H9 (cell line): Measurements from ENCODE around the gene SRBD1. TPM values are rescaled to one million over a fixed set of nuclear protein-coding genes. Genes with fewer than 3 reads are reported as not detected.

Experiments used
- DNase-seq: peaks from one replicate; pipeline ENCODE4 v3.0.0-alpha.2; 2017
- H2AFZ ChIP-seq: one replicate; pipeline ENCODE4 v1.6.1; 2013; ENCODE audit warnings: mild to moderate bottlenecking, low read length, control low read depth, moderate library complexity
- H2AK5ac ChIP-seq: 2 replicates; pipeline ENCODE4 v1.6.1; 2013; ENCODE audit warnings: low read length, control low read depth, mixed read lengths; ENCODE audit not compliant: insufficient read length
- H2BK120ac ChIP-seq: one replicate; pipeline ENCODE4 v1.6.1; 2013; ENCODE audit warnings: low read depth, mild to moderate bottlenecking, low read length, control low read depth, inconsistent platforms; ENCODE audit not compliant: poor library complexity, severe bottlenecking
- H2BK12ac ChIP-seq: 2 replicates; pipeline ENCODE4 v1.6.1; 2013; ENCODE audit warnings: low read length, control low read depth, mixed read lengths, low read depth; ENCODE audit not compliant: insufficient read length
- H2BK15ac ChIP-seq: 2 replicates; pipeline ENCODE4 v1.6.1; 2013; ENCODE audit warnings: low read depth, low read length, control low read depth
- H2BK20ac ChIP-seq: one replicate; pipeline ENCODE4 v1.6.1; 2013; ENCODE audit warnings: low read depth, mild to moderate bottlenecking, low read length, control low read depth, inconsistent platforms; ENCODE audit not compliant: poor library complexity, severe bottlenecking
- H2BK5ac ChIP-seq: 2 replicates; pipeline ENCODE4 v1.6.1; 2013; ENCODE audit warnings: low read length, control low read depth, mixed read lengths; ENCODE audit not compliant: insufficient read length
- H3K14ac ChIP-seq: 2 replicates; pipeline ENCODE4 v1.6.1; 2013; ENCODE audit warnings: low read length, control low read depth; ENCODE audit not compliant: insufficient read depth
- H3K18ac ChIP-seq: 2 replicates; pipeline ENCODE4 v1.6.1; 2013; ENCODE audit warnings: low read depth, mild to moderate bottlenecking, mixed read lengths, low read length, control low read depth; ENCODE audit not compliant: insufficient read length
- H3K23ac ChIP-seq: 2 replicates; pipeline ENCODE4 v1.6.1; 2013; ENCODE audit warnings: low read length, control low read depth, mixed read lengths, low read depth; ENCODE audit not compliant: insufficient read length
- H3K23me2 ChIP-seq: 2 replicates; pipeline ENCODE4 v1.6.1; 2013; ENCODE audit warnings: low read depth, mild to moderate bottlenecking, mixed read lengths, low read length, control low read depth; ENCODE audit not compliant: insufficient read length, poor library complexity, severe bottlenecking
- H3K27ac ChIP-seq: 2 replicates; pipeline ENCODE4 v1.5.1; 2013; ENCODE audit warnings: low read length, control low read depth, mixed read lengths, low read depth; ENCODE audit not compliant: insufficient read length
- H3K27me3 ChIP-seq: 2 replicates; pipeline ENCODE4 v1.6.1; 2013; ENCODE audit warnings: low read length, control low read depth, inconsistent platforms; ENCODE audit not compliant: insufficient read depth
- H3K4ac ChIP-seq: 2 replicates; pipeline ENCODE4 v1.6.1; 2013; ENCODE audit warnings: low read depth, mild to moderate bottlenecking, control low read depth, inconsistent platforms, low read length, moderate library complexity
- H3K4me1 ChIP-seq: 2 replicates; pipeline ENCODE4 v1.6.1; 2013; ENCODE audit warnings: low read length, control low read depth, inconsistent platforms; ENCODE audit not compliant: insufficient read depth
- H3K4me2 ChIP-seq: 2 replicates; pipeline ENCODE4 v1.6.1; 2013; ENCODE audit warnings: low read length, control low read depth, mixed read lengths; ENCODE audit not compliant: insufficient read length, insufficient read depth
- H3K56ac ChIP-seq: 2 replicates; pipeline ENCODE4 v1.6.1; 2013; ENCODE audit warnings: low read depth, mild to moderate bottlenecking, mixed read lengths, low read length, control low read depth; ENCODE audit not compliant: insufficient read length
- H3K79me1 ChIP-seq: 2 replicates; pipeline ENCODE4 v1.6.1; 2013; ENCODE audit warnings: low read depth, mild to moderate bottlenecking, moderate library complexity, low read length, control low read depth, inconsistent platforms; ENCODE audit not compliant: insufficient read depth, poor library complexity, severe bottlenecking
- H3K79me2 ChIP-seq: 2 replicates; pipeline ENCODE4 v1.6.1; 2013; ENCODE audit warnings: low read length, control low read depth, inconsistent platforms; ENCODE audit not compliant: insufficient read depth
- H3K9ac ChIP-seq: 2 replicates; pipeline ENCODE4 v1.6.1; 2013; ENCODE audit warnings: low read length, control low read depth, mixed read lengths; ENCODE audit not compliant: insufficient read length; ENCODE audit errors: extremely low read depth
- H3K9me3 ChIP-seq: one replicate; pipeline ENCODE4 v1.6.1; 2013; ENCODE audit warnings: low read depth, low read length, inconsistent platforms; ENCODE audit not compliant: control insufficient read depth
- H3T11ph ChIP-seq: one replicate; pipeline ENCODE4 v1.6.1; 2013; ENCODE audit warnings: mild to moderate bottlenecking, low read length, control low read depth, inconsistent platforms
- H4K20me1 ChIP-seq: one replicate; pipeline ENCODE4 v1.6.1; 2013; ENCODE audit not compliant: control insufficient read depth, insufficient read length, insufficient read depth
- H4K5ac ChIP-seq: 2 replicates; pipeline ENCODE4 v1.6.1; 2013; ENCODE audit warnings: low read depth, mild to moderate bottlenecking, mixed read lengths, low read length, control low read depth; ENCODE audit not compliant: insufficient read length
- H4K8ac ChIP-seq: replicated peaks from 2 replicates; pipeline ENCODE4 v1.6.1; 2013; ENCODE audit warnings: low read length, control low read depth, mixed read lengths, low read depth; ENCODE audit not compliant: insufficient read length
- H4K91ac ChIP-seq: 2 replicates; pipeline ENCODE4 v1.6.1; 2013; ENCODE audit warnings: low read depth, mild to moderate bottlenecking, moderate library complexity, mixed read lengths, low read length, control low read depth; ENCODE audit not compliant: insufficient read length
- H3K27ac Mint-ChIP-seq, 3 experiments: 2 replicates in 2 of 3; 3 replicates in 1 of 3; pipeline ENCODE4 v1.8.0; 2020 to 2021; ENCODE audit warnings: mixed read lengths in 3 of 3, mild to moderate bottlenecking in 1 of 3, moderate library complexity in 1 of 3
- H3K27me3 Mint-ChIP-seq: 2 replicates; pipeline ENCODE4 v1.8.0; 2021; ENCODE audit warnings: low read depth, mild to moderate bottlenecking, moderate library complexity, mixed read lengths
- H3K36me3 Mint-ChIP-seq, 3 experiments: 2 replicates in 2 of 3; 3 replicates in 1 of 3; pipeline ENCODE4 v1.8.0; 2020 to 2021; ENCODE audit warnings: low read depth in 3 of 3, mixed read lengths in 3 of 3; ENCODE audit not compliant: insufficient read depth in 1 of 3
- H3K4me1 Mint-ChIP-seq, 2 experiments: 2 replicates each; pipeline ENCODE4 v1.8.0; 2020; ENCODE audit warnings: mixed read lengths in 2 of 2
- H3K4me3 Mint-ChIP-seq, 2 experiments: 2 replicates in 1 of 2; 3 replicates in 1 of 2; pipeline ENCODE4 v1.8.0; 2020 to 2021; ENCODE audit warnings: mild to moderate bottlenecking in 2 of 2, mixed read lengths in 2 of 2, moderate library complexity in 1 of 2
- H3K9me3 Mint-ChIP-seq, 2 experiments: 2 replicates in 1 of 2; 3 replicates in 1 of 2; pipeline ENCODE4 v1.8.0; 2020; ENCODE audit warnings: mild to moderate bottlenecking in 2 of 2, mixed read lengths in 2 of 2, moderate library complexity in 1 of 2
- total RNA-seq: library from RNA; stranded (reverse); gene quantifications from 2 replicates; pipeline ENCODE4 v1.2.1, GENCODE V29; 2021
- TF ChIP-seq, protein P1 (sequence below): fragments of 200-600 bp; sonication (generic); conservative IDR thresholded peaks from 3 replicates; pipeline ENCODE4 v1.8.0; 2021; ENCODE audit warnings: antibody characterized with exemption, mild to moderate bottlenecking

Gene SRBD1
- total RNA-seq, 1 experiment from 2014 or later = 18.3 TPM

DNA sequence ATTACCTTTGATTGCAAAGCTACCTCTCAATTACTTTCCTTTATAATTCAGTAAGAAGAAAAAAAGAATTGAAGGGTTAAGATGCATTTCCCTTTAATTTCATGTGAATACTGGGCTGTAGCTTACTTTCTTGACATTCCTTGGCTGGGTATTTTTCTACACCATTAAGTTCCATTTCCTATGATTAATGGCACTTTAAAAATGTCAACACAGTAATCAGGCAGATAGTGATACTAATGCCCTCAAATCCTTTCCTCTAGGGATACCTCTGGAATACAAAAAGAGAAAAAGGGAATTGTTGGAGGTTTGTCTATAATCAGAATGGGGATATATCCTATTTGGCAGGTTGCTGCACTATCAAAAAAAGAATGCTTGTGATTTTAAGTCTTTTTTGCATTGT is 216.9 kb downstream of the SRBD1 start:
- no peak overlapping the region for H3K9ac ChIP-seq
- H4K20me1 ChIP-seq = no peaks in the 10 kb centered on the region
- no peak overlapping the region for H3T11ph ChIP-seq
- peaks cover 14% of the 10 kb centered on the region; the same call in 1 of the 2 replicates for H3K4me1 ChIP-seq
- H3K4me2 ChIP-seq = no peak overlapping the region
- no peak overlapping the region for H4K91ac ChIP-seq
- H3K27me3 ChIP-seq = no peaks in the 10 kb centered on the region
- no peak overlapping the region for H2BK12ac ChIP-seq
- H3K23ac ChIP-seq = no peak overlapping the region
- H3K4me1 Mint-ChIP-seq = peaks cover 53 to 59% of the 10 kb centered on the region in 2 experiments
- H3K4ac ChIP-seq = no peak overlapping the region
- no peak overlapping the region for H2BK15ac ChIP-seq
- H2AK5ac ChIP-seq = no peak overlapping the region
- no peak overlapping the region for H3K18ac ChIP-seq
- H4K5ac ChIP-seq = no peak overlapping the region
- no peak overlapping the region for H2BK5ac ChIP-seq
- no peaks in the 10 kb centered on the region for H3K79me1 ChIP-seq
- H3K79me2 ChIP-seq = no peaks in the 10 kb centered on the region
- H3K4me3 Mint-ChIP-seq = no peak overlapping the region
- no peak overlapping the region for H2BK120ac ChIP-seq
- H4K8ac ChIP-seq = no peak overlapping the region
- TF ChIP-seq, protein P1, sequence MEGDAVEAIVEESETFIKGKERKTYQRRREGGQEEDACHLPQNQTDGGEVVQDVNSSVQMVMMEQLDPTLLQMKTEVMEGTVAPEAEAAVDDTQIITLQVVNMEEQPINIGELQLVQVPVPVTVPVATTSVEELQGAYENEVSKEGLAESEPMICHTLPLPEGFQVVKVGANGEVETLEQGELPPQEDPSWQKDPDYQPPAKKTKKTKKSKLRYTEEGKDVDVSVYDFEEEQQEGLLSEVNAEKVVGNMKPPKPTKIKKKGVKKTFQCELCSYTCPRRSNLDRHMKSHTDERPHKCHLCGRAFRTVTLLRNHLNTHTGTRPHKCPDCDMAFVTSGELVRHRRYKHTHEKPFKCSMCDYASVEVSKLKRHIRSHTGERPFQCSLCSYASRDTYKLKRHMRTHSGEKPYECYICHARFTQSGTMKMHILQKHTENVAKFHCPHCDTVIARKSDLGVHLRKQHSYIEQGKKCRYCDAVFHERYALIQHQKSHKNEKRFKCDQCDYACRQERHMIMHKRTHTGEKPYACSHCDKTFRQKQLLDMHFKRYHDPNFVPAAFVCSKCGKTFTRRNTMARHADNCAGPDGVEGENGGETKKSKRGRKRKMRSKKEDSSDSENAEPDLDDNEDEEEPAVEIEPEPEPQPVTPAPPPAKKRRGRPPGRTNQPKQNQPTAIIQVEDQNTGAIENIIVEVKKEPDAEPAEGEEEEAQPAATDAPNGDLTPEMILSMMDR = no peak
- H3K9me3 ChIP-seq = no peaks in the 10 kb centered on the region
- H3K9me3 Mint-ChIP-seq = no peaks in the 10 kb centered on the region
- no peak overlapping the region for H3K14ac ChIP-seq
- DNase-seq = no peak
- H3K23me2 ChIP-seq = no peaks in the 10 kb centered on the region
- H3K27me3 Mint-ChIP-seq = no peaks in the 10 kb centered on the region
- H2BK20ac ChIP-seq = no peak overlapping the region
- H3K27ac Mint-ChIP-seq = no peak overlapping the region
- no peak overlapping the region for H3K27ac ChIP-seq
- no peak overlapping the region for H3K56ac ChIP-seq
- peaks cover under 1 to 7% (median 3%) of the 10 kb centered on the region in 3 experiments; a peak in 5 of 7 replicates for H3K36me3 Mint-ChIP-seq
- no peak overlapping the region for H2AFZ ChIP-seq
